Suprapubic skin (tissue), 4 donors: ENCODE results near the gene CTDNEP1.

Experiments used
- EP300 ChIP-seq: sonication (generic); formaldehyde crosslinking; IDR thresholded peaks from one replicate; pipeline ENCODE4 v1.6.1; 2017; ENCODE audit warnings: antibody characterized with exemption
- POLR2A ChIP-seq, 2 donors: fragments of 450-650 bp; IDR thresholded peaks; one replicate each; pipeline ENCODE4 v1.6.1; 2017; ENCODE audit warnings: antibody characterized with exemption in 2 of 2, mild to moderate bottlenecking in 2 of 2, moderate library complexity in 2 of 2
- POLR2AphosphoS5 ChIP-seq, 3 donors: sonication (generic); formaldehyde crosslinking; IDR thresholded peaks; one replicate each; pipeline ENCODE4 v1.6.1; 2017; ENCODE audit warnings: antibody characterized with exemption in 3 of 3
- TF ChIP-seq, protein P1 (sequence below), 2 donors: fragments of 200-600 bp in 1 of 2; fragments of 450-650 bp in 1 of 2; sonication (generic) in 1 of 2; IDR thresholded peaks; one replicate each; pipeline ENCODE4 v1.5.1; 2016 to 2019; ENCODE audit warnings: antibody characterized with exemption in 2 of 2, mild to moderate bottlenecking in 1 of 2, moderate library complexity in 1 of 2

- TF ChIP-seq, protein P1, sequence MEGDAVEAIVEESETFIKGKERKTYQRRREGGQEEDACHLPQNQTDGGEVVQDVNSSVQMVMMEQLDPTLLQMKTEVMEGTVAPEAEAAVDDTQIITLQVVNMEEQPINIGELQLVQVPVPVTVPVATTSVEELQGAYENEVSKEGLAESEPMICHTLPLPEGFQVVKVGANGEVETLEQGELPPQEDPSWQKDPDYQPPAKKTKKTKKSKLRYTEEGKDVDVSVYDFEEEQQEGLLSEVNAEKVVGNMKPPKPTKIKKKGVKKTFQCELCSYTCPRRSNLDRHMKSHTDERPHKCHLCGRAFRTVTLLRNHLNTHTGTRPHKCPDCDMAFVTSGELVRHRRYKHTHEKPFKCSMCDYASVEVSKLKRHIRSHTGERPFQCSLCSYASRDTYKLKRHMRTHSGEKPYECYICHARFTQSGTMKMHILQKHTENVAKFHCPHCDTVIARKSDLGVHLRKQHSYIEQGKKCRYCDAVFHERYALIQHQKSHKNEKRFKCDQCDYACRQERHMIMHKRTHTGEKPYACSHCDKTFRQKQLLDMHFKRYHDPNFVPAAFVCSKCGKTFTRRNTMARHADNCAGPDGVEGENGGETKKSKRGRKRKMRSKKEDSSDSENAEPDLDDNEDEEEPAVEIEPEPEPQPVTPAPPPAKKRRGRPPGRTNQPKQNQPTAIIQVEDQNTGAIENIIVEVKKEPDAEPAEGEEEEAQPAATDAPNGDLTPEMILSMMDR (IDR thresholded peaks at IDR 0.05) = no peak
- TF ChIP-seq EP300 = no peak
- no peak for TF ChIP-seq POLR2A (IDR thresholded peaks at IDR 0.05)
- no peak for TF ChIP-seq POLR2AphosphoS5 (IDR thresholded peaks at IDR 0.05)
Observed at GRCh38 chr17:7233701-7234082, 17.8 kb downstream of the CTDNEP1 start.
